SK-N-SH (cell line): ENCODE data around the gene IFNA17. TPM values are rescaled to one million over a fixed set of nuclear protein-coding genes. Genes with fewer than 3 reads are reported as not detected.
"Not testable (repeated sequence)": the region's sequence is repeated elsewhere in the genome, so short reads cannot be mapped to it uniquely, and the experiment has no call there.

Experiments used
- CTCF ChIA-PET: fragments of 300-600, 350-600 bp; formaldehyde crosslinking; extraction: SDS; loops from one replicate; lab custom pipeline; 2021; lab: Yijun Ruan, JAX
- POLR2A ChIA-PET: fragments of 350-600 bp; sonication (Branson Sonifier 250); formaldehyde crosslinking; extraction: SDS; loops from one replicate; lab custom pipeline; 2020; ENCODE audit warnings: antibody characterized with exemption, inconsistent platforms; lab: Yijun Ruan, JAX
- DNase-seq: peaks from one replicate; pipeline ENCODE4 v3.0.0; 2012
- H2AFZ ChIP-seq: fragments of 200-600 bp; sonication (generic); 2 replicates; pipeline ENCODE4 v1.8.1; 2016; ENCODE audit warnings: antibody characterized with exemption, mild to moderate bottlenecking, low read depth
- H3F3A ChIP-seq: fragments of 200-600 bp; sonication (generic); replicated peaks from 2 replicates; pipeline ENCODE3; 2016; ENCODE audit warnings: antibody characterized with exemption, mild to moderate bottlenecking; ENCODE audit not compliant: insufficient read depth
- H3K27ac ChIP-seq, 2 experiments: fragments of 200-500 bp in 1 of 2; fragments of 200-600 bp in 1 of 2; sonication (Bioruptor generic) in 1 of 2; sonication (generic), shearing (Covaris generic) in 1 of 2; 2 replicates each; pipeline versions ENCODE4 v1.5.1 to v1.6.1; 2014 to 2016; ENCODE audit warnings: low read depth in 2 of 2, inconsistent platforms in 1 of 2, low read length in 1 of 2, mild to moderate bottlenecking in 1 of 2, mixed read lengths in 1 of 2
- H3K27me3 ChIP-seq: fragments of 200-600 bp; sonication (generic), shearing (Covaris generic); 2 replicates; pipeline ENCODE4 v1.6.1; 2016; ENCODE audit warnings: mixed run types; ENCODE audit not compliant: insufficient read depth
- H3K36me3 ChIP-seq, 2 experiments: fragments of 200-500 bp in 1 of 2; fragments of 200-600 bp in 1 of 2; sonication (Bioruptor generic) in 1 of 2; sonication (generic) in 1 of 2; replicated peaks in 1 of 2; 2 replicates each; pipeline versions ENCODE3 to v1.5.1; 2014 to 2016; ENCODE audit warnings: low read length in 1 of 2, mild to moderate bottlenecking in 1 of 2; ENCODE audit not compliant: insufficient read depth in 2 of 2, control insufficient read depth in 1 of 2
- H3K4me1 ChIP-seq, 2 experiments: fragments of 200-500 bp in 1 of 2; fragments of 200-600 bp in 1 of 2; sonication (Bioruptor generic) in 1 of 2; sonication (generic), shearing (Covaris generic) in 1 of 2; 2 replicates each; pipeline versions ENCODE4 v1.5.1 to v1.6.1; 2014 to 2016; ENCODE audit warnings: low read depth in 1 of 2, low read length in 1 of 2, mixed run types in 1 of 2; ENCODE audit not compliant: insufficient read depth in 2 of 2, control insufficient read depth in 1 of 2
- H3K4me2 ChIP-seq: fragments of 200-600 bp; sonication (generic), shearing (Covaris generic); 2 replicates; pipeline ENCODE4 v1.6.1; 2017; ENCODE audit warnings: mixed run types
- H3K4me3 ChIP-seq, 2 experiments: fragments of 200-500 bp in 1 of 2; fragments of 200-600 bp in 1 of 2; sonication (Bioruptor generic) in 1 of 2; sonication (generic), shearing (Covaris generic) in 1 of 2; 2 replicates each; pipeline versions ENCODE4 v1.5.1 to v1.8.1; 2014 to 2016; ENCODE audit warnings: low read depth in 2 of 2, inconsistent platforms in 1 of 2, low read length in 1 of 2, mild to moderate bottlenecking in 1 of 2, mixed read lengths in 1 of 2, moderate library complexity in 1 of 2
- H3K79me2 ChIP-seq: fragments of 200-600 bp; sonication (generic); 2 replicates; pipeline ENCODE4 v1.8.1; 2017; ENCODE audit warnings: mild to moderate bottlenecking; ENCODE audit not compliant: insufficient read depth
- H3K9ac ChIP-seq: fragments of 200-600 bp; sonication (generic); 2 replicates; pipeline ENCODE4 v1.6.1; 2017; ENCODE audit warnings: mixed run types
- H3K9me2 ChIP-seq: fragments of 200-600 bp; sonication (generic); 2 replicates; pipeline ENCODE4 v1.6.1; 2017; ENCODE audit warnings: mixed run types
- H3K9me3 ChIP-seq: fragments of 200-600 bp; sonication (generic); 2 replicates; pipeline ENCODE4 v1.6.1; 2017; ENCODE audit warnings: mixed run types, mild to moderate bottlenecking, moderate library complexity
- H4K20me1 ChIP-seq: fragments of 200-600 bp; sonication (generic); 2 replicates; pipeline ENCODE4 v1.6.1; 2017; ENCODE audit warnings: mild to moderate bottlenecking, mixed run types; ENCODE audit not compliant: insufficient read depth
- GABPA ChIP-seq: IDR thresholded peaks from 2 replicates; pipeline ENCODE4 v1.4.0; 2012; ENCODE audit warnings: low read depth, mild to moderate bottlenecking
- RAD21 ChIP-seq: IDR thresholded peaks from 2 replicates; pipeline ENCODE4 v1.6.1; 2012; ENCODE audit warnings: mild to moderate bottlenecking, low read length
- SMC3 ChIP-seq: IDR thresholded peaks from 2 replicates; pipeline ENCODE4 v1.6.1; 2012; ENCODE audit warnings: low read depth, low read length, improper control_type of control experiment
- WGBS: methylation state at CpG from one replicate; pipeline ENCODE4 v1.1.6; 2017; ENCODE audit warnings: low lambda C conversion rate; 5-methylcytosine and 5-hydroxymethylcytosine counted together
- polyA plus RNA-seq, 3 experiments: library from polyadenylated mRNA; depleted of rRNA; stranded (reverse); fragments of >200 nt; gene quantifications; 2 replicates each; pipeline ENCODE4 v1.2.3, GENCODE V29; 2012
- TF ChIP-seq, protein P1 (sequence below): fragments of 200-600 bp; sonication (generic); IDR thresholded peaks from 2 replicates; pipeline ENCODE4 v1.6.1; 2017; ENCODE audit warnings: antibody characterized with exemption, mild to moderate bottlenecking, moderate library complexity

The IFNA17 gene
- polyA plus RNA-seq, 1 of the 3 experiments (the other 2 are of a cell fraction) = not detected

DNA sequence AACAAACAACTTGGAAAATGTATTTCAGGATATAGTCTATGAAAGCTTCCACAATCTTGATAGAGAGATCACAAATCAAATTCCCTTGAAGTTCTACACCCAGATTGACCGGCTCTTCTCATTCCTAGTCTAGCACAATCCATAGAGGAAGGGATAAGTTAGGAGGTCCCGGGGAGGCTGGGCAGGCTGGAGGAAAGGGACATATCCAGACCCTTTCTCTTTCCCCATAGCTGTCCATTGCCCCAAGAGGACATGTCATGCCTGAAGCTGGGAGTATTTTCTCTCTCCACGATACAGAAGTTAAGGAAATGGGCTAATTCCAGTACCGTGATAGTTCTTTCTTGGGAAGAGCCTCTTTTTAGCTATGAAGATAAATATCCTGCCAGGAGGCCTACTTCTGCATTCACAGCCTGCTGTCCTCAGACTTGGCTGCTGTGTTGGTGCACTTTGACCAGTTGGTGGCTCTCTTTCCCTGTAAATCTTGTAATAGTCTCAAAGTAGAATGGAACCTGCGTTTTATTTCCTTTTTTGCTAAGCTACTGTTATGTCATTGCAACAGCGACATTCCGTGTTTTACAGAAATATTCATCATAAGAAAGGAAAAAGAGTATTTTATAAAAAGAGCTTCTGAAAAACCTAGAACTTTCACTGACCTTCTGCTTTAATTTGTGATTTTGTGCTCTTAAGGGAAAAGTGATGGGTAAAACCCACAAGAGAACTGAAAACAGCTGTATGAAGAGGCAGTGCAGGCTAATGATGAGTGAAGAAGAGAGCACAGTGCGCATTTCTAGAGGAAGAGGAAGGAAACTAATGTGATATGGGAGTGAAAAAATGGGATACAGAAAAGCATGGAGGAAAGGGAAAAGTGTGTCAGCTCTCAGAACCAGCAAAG is 7.7 kb upstream of the IFNA17 start:
- H3F3A ChIP-seq, H3K4me1 ChIP-seq, H3K27me3 ChIP-seq, H3K9me2 ChIP-seq, H3K4me2 ChIP-seq, H3K79me2 ChIP-seq, H3K9ac ChIP-seq, H3K36me3 ChIP-seq, POLR2A ChIA-PET, H3K27ac ChIP-seq, H2AFZ ChIP-seq, H4K20me1 ChIP-seq, H3K9me3 ChIP-seq, H3K4me3 ChIP-seq: not testable (repeated sequence)
- WGBS = 6% methylated on average over 8 of the region's 8 CpGs
- TF ChIP-seq, protein P1, sequence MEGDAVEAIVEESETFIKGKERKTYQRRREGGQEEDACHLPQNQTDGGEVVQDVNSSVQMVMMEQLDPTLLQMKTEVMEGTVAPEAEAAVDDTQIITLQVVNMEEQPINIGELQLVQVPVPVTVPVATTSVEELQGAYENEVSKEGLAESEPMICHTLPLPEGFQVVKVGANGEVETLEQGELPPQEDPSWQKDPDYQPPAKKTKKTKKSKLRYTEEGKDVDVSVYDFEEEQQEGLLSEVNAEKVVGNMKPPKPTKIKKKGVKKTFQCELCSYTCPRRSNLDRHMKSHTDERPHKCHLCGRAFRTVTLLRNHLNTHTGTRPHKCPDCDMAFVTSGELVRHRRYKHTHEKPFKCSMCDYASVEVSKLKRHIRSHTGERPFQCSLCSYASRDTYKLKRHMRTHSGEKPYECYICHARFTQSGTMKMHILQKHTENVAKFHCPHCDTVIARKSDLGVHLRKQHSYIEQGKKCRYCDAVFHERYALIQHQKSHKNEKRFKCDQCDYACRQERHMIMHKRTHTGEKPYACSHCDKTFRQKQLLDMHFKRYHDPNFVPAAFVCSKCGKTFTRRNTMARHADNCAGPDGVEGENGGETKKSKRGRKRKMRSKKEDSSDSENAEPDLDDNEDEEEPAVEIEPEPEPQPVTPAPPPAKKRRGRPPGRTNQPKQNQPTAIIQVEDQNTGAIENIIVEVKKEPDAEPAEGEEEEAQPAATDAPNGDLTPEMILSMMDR = peak; percentile 56
- TF ChIP-seq SMC3 (0 out of 2 replicates have a peak, but pooled peaks have one; percentile 19), RAD21 (peak; percentile 62)
- peak; percentile 3 for DNase-seq
- CTCF ChIA-PET = interaction anchor here (0.6 to 2.7 kb wide), 15 partner anchors 16 to 555 kb away, joined by 3 to 14 read pairs (median 4); partner anchors contain the start of gene IFNW1

DNA sequence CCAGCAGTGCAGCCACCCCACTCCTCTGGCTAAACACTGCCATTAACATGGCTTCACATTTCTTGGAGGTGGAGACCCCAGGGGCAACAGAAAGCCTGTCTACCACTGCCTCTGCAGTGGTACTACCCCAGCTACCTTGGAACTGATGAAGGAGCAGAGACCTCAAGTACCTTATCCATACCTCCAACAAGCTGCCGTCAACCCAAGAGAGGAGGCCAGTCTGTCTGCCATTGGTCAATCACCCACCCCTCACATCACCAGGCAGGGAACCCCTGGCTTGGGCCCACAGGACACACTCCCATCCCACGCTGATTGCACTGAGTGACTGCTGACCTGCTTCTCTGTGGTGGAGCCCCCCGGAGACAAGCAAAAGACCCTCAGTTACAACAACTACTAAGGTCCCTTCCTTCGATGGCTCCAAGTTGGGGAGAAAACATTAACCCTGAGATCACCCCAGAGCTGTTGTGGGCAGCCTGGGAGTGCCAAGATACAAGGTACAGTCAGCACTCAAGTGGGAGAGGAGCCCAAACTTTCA is 6.2 kb upstream of the IFNA17 start:
- POLR2A ChIA-PET = no interaction called here
- H3K27ac ChIP-seq = no peak overlapping the region
- H2AFZ ChIP-seq = no peak overlapping the region
- H3K4me2 ChIP-seq = no peak overlapping the region
- H3K27me3 ChIP-seq = no peaks in the 10 kb centered on the region
- no peaks in the 10 kb centered on the region for H3K9me2 ChIP-seq
- H3K9ac ChIP-seq = no peak overlapping the region
- 0% methylated on average over 3 of the region's 4 CpGs for WGBS
- H3K36me3 ChIP-seq = no peaks in the 10 kb centered on the region
- CTCF ChIA-PET = interaction anchor here (1.1 to 2.7 kb wide), 3 partner anchors 17 to 92 kb away, joined by 3 to 14 read pairs (median 4); partner anchors contain the start of gene IFNW1
- no peak for TF ChIP-seq GABPA
- H3K9me3 ChIP-seq = no peaks in the 10 kb centered on the region
- no peaks in the 10 kb centered on the region for H3K4me1 ChIP-seq
- no peak overlapping the region for H3K4me3 ChIP-seq
- no peak for DNase-seq
- H4K20me1 ChIP-seq = no peaks in the 10 kb centered on the region
- no peaks in the 10 kb centered on the region for H3K79me2 ChIP-seq
- H3F3A ChIP-seq = no peaks in the 10 kb centered on the region

DNA sequence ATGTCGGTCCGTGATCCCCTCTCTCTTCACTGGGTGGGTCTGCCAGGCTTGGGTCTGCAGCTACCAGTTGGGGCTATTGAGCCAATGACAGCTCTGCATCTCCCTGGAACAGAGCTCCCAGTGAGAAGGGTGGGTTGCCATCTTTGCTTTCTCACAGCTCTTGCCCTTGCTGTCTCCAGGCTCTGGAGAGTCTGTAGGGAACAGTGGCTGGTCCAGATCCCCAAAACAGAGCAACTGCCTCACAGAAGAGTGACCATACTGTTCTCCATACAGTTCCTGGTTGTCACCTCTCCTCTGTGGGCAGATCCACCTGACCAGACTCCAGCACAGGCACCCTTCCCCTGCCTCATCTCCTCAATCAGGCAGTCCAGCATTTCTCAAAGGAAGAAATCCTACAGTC is 5.2 kb upstream of the IFNA17 start:
- ChIA-PET CTCF (interaction anchor here (1.1 to 1.9 kb wide), 2 partner anchors 50 to 85 kb away, joined by 3 to 4 read pairs; no protein-coding TSS in a partner anchor), POLR2A (no interaction called here)
- H4K20me1 ChIP-seq = no peaks in the 10 kb centered on the region
- no peaks in the 10 kb centered on the region for H3K9me3 ChIP-seq
- H3F3A ChIP-seq = no peaks in the 10 kb centered on the region
- H3K9ac ChIP-seq = no peak overlapping the region
- no peak for TF ChIP-seq SMC3
- H3K27ac ChIP-seq = no peak overlapping the region
- H3K27me3 ChIP-seq = no peaks in the 10 kb centered on the region
- WGBS = 7% methylated on average over 2 of the region's 2 CpGs
- H3K36me3 ChIP-seq = no peaks in the 10 kb centered on the region
- no peaks in the 10 kb centered on the region for H3K9me2 ChIP-seq
- no peak for DNase-seq
- H3K4me3 ChIP-seq = no peak overlapping the region
- no peaks in the 10 kb centered on the region for H3K79me2 ChIP-seq
- no peak overlapping the region for H2AFZ ChIP-seq
- H3K4me2 ChIP-seq = no peak overlapping the region
- H3K4me1 ChIP-seq = no peaks in the 10 kb centered on the region

DNA sequence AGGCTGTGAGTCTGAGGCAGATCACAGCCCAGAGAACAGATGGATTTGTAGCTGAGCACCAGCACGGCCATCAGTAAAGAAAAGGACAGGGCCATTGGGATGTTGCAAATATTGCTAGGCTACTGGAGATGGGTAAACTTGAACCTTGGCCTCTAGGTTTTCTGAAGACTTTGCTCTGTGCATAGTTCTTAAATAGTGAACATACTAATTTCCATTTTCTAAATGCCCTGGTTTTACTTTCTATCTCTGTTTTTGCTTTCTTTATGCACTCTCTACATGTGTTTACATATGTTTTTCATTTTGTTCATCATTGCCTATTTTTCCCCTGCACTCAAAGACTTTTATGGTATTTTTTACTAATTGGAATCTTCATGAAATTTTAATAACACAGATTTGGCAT is 10.8 kb downstream of the IFNA17 start, which contains the start of gene IFNA16:
IFNA16 (minus strand) TSS at position 101 of the 400 bp plus-strand sequence; CDS start at position 95, 6 bp downstream.
- 0% methylated on average over 1 of the region's 1 CpG for WGBS
- H3K27ac ChIP-seq, H3K9me2 ChIP-seq, CTCF ChIA-PET, H3K36me3 ChIP-seq, H4K20me1 ChIP-seq, DNase-seq, H2AFZ ChIP-seq, H3K27me3 ChIP-seq, H3K4me1 ChIP-seq, H3K79me2 ChIP-seq, H3K4me2 ChIP-seq, H3K4me3 ChIP-seq, H3F3A ChIP-seq, H3K9ac ChIP-seq, POLR2A ChIA-PET, H3K9me3 ChIP-seq: not testable (repeated sequence)
